ENCODE data around the gene SH3BP4.

The SH3BP4 gene

DNA sequence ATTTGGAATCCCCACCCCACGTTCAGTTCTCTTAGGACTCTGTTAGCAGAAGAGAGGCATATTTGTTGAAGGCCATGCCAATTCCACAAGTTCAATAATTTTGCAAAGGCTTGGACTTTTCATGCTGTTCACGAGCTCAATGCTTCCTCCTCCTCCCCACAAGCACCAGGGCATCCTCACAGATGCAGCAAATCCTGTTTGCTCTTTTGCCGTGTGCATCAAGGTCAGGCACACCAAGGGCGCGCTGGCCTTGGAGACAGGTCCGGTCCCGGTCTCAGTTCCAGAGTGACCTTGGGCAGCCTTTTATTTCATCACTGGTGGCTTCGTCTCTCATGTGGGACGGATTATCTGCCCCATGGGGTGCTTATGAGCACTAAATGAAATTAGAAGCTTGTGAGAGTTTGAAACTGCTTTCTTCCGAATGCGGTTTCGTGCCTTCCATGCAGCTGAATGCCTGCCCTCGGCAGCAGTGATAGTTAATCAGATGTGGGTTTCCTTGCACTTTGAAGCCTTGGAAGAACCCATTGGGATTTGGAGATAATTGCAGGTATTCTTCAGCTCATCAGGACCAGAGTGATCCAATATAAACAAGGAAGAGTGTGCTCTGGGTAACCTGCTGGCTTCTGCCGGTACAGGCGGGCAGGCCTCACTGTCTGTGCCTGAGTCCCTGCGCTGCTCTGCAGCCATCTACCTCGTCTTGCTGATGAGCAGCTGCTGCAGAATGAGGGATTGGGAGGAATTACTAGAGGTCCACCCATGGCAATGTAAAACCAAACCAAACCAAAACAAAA lies 140.8 kb downstream of the SH3BP4 start:
- Histone ChIP-seq H3K36me3 (no peaks in the 10 kb centered on the region), H3K27ac (no peak overlapping the region), H3K4me1 (no peaks in the 10 kb centered on the region), H3K9me3 (no peaks in the 10 kb centered on the region), H3K4me3 (no peak overlapping the region), H3K27me3 (no peaks in the 10 kb centered on the region)
- intact Hi-C loops (cut with DNase I; ENCODE audit: low total_unique reads), result no loop called here
- no peak for DNase-seq
- TF ChIP-seq CTCF (IDR thresholded peaks at IDR 0.05), result no peak

DNA sequence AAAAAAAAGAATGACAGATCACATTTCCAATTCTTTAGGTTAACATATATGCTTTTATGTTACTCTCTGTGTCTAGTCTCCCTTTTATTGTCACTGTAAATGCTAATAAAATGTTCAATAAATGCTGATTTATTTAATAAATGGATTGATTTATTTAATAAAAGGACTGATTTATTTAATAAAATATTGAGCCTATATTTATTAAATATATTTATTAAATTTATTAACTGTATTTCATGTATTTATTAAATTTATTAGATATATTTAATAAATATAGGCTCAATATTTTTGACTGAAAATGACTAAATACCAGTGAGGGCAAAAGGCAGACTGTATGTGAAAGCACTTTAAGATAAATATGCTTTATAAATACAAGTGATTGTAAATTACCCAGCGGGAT lies 142.6 kb downstream of the SH3BP4 start:
- intact Hi-C loops (cut with DNase I; ENCODE audit: low total_unique reads), result no loop called here
- Histone ChIP-seq H3K27ac (no peak overlapping the region), H3K27me3 (no peaks in the 10 kb centered on the region)

DNA sequence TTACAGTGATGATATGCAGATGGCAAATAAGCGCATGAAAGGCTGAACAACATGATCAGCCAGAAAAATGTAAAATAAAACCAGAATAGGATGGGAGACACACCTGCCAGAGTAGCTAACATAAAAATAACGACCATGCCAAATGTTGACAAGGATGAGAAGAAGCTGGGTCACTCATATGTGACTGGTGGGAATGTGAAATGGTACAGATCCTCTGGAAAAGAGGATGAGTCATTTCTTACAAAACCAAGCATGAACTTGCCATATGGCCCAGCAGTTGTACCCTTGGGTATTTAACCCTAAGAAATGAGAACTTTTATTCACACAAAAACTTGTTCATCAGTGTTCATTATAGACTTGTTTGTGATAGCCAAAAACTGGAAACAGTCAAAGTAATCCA lies 143.8 kb downstream of the SH3BP4 start:
- intact Hi-C loops (cut with DNase I; ENCODE audit: low total_unique reads), result no loop called here
- H3K27ac ChIP-seq, result no peak overlapping the region
- DNase-seq, result no peak
- H3K9me3 ChIP-seq, result no peaks in the 10 kb centered on the region
- H3K36me3 ChIP-seq, result no peaks in the 10 kb centered on the region
- no peaks in the 10 kb centered on the region for H3K4me1 ChIP-seq
- no peak overlapping the region for H3K4me3 ChIP-seq
- H3K27me3 ChIP-seq, result no peaks in the 10 kb centered on the region
- TF ChIP-seq CTCF (IDR thresholded peaks at IDR 0.05), result no peak

More for the DNA sequence above, 142.6 kb downstream of the SH3BP4 start:
- no peaks in the 10 kb centered on the region for H3K4me1 ChIP-seq
- no peaks in the 10 kb centered on the region for H3K36me3 ChIP-seq
- H3K4me3 ChIP-seq, result no peak overlapping the region
- no peaks in the 10 kb centered on the region for H3K9me3 ChIP-seq
- TF ChIP-seq CTCF (IDR thresholded peaks at IDR 0.05), result no peak
- DNase-seq, result no peak

GRCh38 chr2:235096447-235096846 lies 144.6 kb downstream of the SH3BP4 start:
- no peak for TF ChIP-seq CTCF (IDR thresholded peaks at IDR 0.05)
- intact Hi-C loops (cut with DNase I; ENCODE audit: low total_unique reads), result no loop called here
- H3K4me1 ChIP-seq, result no peaks in the 10 kb centered on the region
- H3K9me3 ChIP-seq, result no peaks in the 10 kb centered on the region
- no peaks in the 10 kb centered on the region for H3K36me3 ChIP-seq
- no peaks in the 10 kb centered on the region for H3K27me3 ChIP-seq
- no peak for DNase-seq
- no peak overlapping the region for H3K27ac ChIP-seq
- H3K4me3 ChIP-seq, result no peak overlapping the region

GRCh38 chr2:235097196-235097595 lies 145.4 kb downstream of the SH3BP4 start:
- DNase-seq, result no peak
- intact Hi-C loops (cut with DNase I; ENCODE audit: low total_unique reads), result no loop called here
- H3K4me3 ChIP-seq, result no peak overlapping the region
- H3K27ac ChIP-seq, result no peak overlapping the region
- no peaks in the 10 kb centered on the region for H3K4me1 ChIP-seq
- TF ChIP-seq CTCF (IDR thresholded peaks at IDR 0.05), result no peak
- H3K36me3 ChIP-seq, result no peaks in the 10 kb centered on the region
- H3K9me3 ChIP-seq, result no peaks in the 10 kb centered on the region
- H3K27me3 ChIP-seq, result no peaks in the 10 kb centered on the region
